ENCODE data around the gene PDE6B.

The PDE6B gene

GRCh38 chr4:581181-581580 lies 44.2 kb upstream of the PDE6B start:
- Histone ChIP-seq H3K9ac (ENCODE audit: low read length) (no peak overlapping the region), H3K9me3 (ENCODE audit: insufficient read depth, low read length) (peaks cover 25% of the 10 kb centered on the region), H3K27ac (ENCODE audit: low read length) (no peak overlapping the region), H2AFZ (ENCODE audit: low read depth, low read length) (no peak overlapping the region), H3K27me3 (ENCODE audit: low read depth, low read length) (no peaks in the 10 kb centered on the region), H3K79me2 (ENCODE audit: low read length) (no peaks in the 10 kb centered on the region), H3K4me1 (ENCODE audit: low read length) (peaks cover 21% of the 10 kb centered on the region), H3K36me3 (replicated peaks; ENCODE audit: low read depth, low read length) (peaks cover 4% of the 10 kb centered on the region), H3K4me2 (ENCODE audit: low read length) (no peak overlapping the region), H4K20me1 (ENCODE audit: insufficient read depth, low read length) (no peaks in the 10 kb centered on the region), H3K4me3 (ENCODE audit: low read length) (no peak overlapping the region)
- TF ChIP-seq EZH2phosphoT487 (IDR thresholded peaks at IDR 0.05; ENCODE audit: low read depth), result no peak
- TF ChIP-seq CTCF (IDR thresholded peaks at IDR 0.05; ENCODE audit: low read depth, low read length), result no peak

GRCh38 chr4:581753-582361 lies 43.5 kb upstream of the PDE6B start:
- peaks cover 4% of the 10 kb centered on the region for H3K36me3 ChIP-seq (replicated peaks; ENCODE audit: low read depth, low read length)
- H4K20me1 ChIP-seq (ENCODE audit: insufficient read depth, low read length), result no peaks in the 10 kb centered on the region
- peaks cover 21% of the 10 kb centered on the region for H3K4me1 ChIP-seq (ENCODE audit: low read length)
- H3K4me3 ChIP-seq (ENCODE audit: low read length), result no peak overlapping the region
- no peak overlapping the region for H3K4me2 ChIP-seq (ENCODE audit: low read length)
- no peak overlapping the region for H3K9ac ChIP-seq (ENCODE audit: low read length)
- no peak overlapping the region for H2AFZ ChIP-seq (ENCODE audit: low read depth, low read length)
- no peaks in the 10 kb centered on the region for H3K27me3 ChIP-seq (ENCODE audit: low read depth, low read length)
- no peak overlapping the region for H3K27ac ChIP-seq (ENCODE audit: low read length)
- H3K9me3 ChIP-seq (ENCODE audit: insufficient read depth, low read length), result peaks cover 25% of the 10 kb centered on the region
- H3K79me2 ChIP-seq (ENCODE audit: low read length), result no peaks in the 10 kb centered on the region
- TF ChIP-seq CTCF (IDR thresholded peaks at IDR 0.05; ENCODE audit: low read depth, low read length), result no peak
- TF ChIP-seq EZH2phosphoT487 (IDR thresholded peaks at IDR 0.05; ENCODE audit: low read depth), result no peak

- Histone ChIP-seq H3K9ac (ENCODE audit: low read length) (no peak overlapping the region), H3K9me3 (ENCODE audit: insufficient read depth, low read length) (peaks cover 25% of the 10 kb centered on the region), H3K4me3 (ENCODE audit: low read length) (no peak overlapping the region), H3K4me1 (ENCODE audit: low read length) (peaks cover 15% of the 10 kb centered on the region), H2AFZ (ENCODE audit: low read depth, low read length) (no peak overlapping the region), H3K27ac (ENCODE audit: low read length) (no peak overlapping the region), H3K36me3 (replicated peaks; ENCODE audit: low read depth, low read length) (peaks cover 4% of the 10 kb centered on the region), H3K27me3 (ENCODE audit: low read depth, low read length) (no peaks in the 10 kb centered on the region), H3K79me2 (ENCODE audit: low read length) (no peaks in the 10 kb centered on the region), H3K4me2 (ENCODE audit: low read length) (no peak overlapping the region), H4K20me1 (ENCODE audit: insufficient read depth, low read length) (no peaks in the 10 kb centered on the region)
- TF ChIP-seq CTCF (IDR thresholded peaks at IDR 0.05; ENCODE audit: low read depth, low read length) (no peak), EZH2phosphoT487 (IDR thresholded peaks at IDR 0.05; ENCODE audit: low read depth) (no peak)
Measured at GRCh38 chr4:583820-584219, 41.6 kb upstream of the PDE6B start.

GRCh38 chr4:587671-588350 lies 37.6 kb upstream of the PDE6B start:
- Histone ChIP-seq H3K36me3 (replicated peaks; ENCODE audit: low read depth, low read length) (no peaks in the 10 kb centered on the region), H4K20me1 (ENCODE audit: insufficient read depth, low read length) (no peaks in the 10 kb centered on the region), H3K4me1 (ENCODE audit: low read length) (no peaks in the 10 kb centered on the region), H3K9me3 (ENCODE audit: insufficient read depth, low read length) (peaks cover 8% of the 10 kb centered on the region; the same call in 1 of the 2 replicates), H3K9ac (ENCODE audit: low read length) (no peak overlapping the region), H3K79me2 (ENCODE audit: low read length) (no peaks in the 10 kb centered on the region), H3K4me3 (ENCODE audit: low read length) (no peak overlapping the region), H3K27ac (ENCODE audit: low read length) (no peak overlapping the region), H3K27me3 (ENCODE audit: low read depth, low read length) (no peaks in the 10 kb centered on the region), H2AFZ (ENCODE audit: low read depth, low read length) (no peak overlapping the region), H3K4me2 (ENCODE audit: low read length) (no peak overlapping the region)
- TF ChIP-seq CTCF (IDR thresholded peaks at IDR 0.05; ENCODE audit: low read depth, low read length) (no peak), EZH2phosphoT487 (IDR thresholded peaks at IDR 0.05; ENCODE audit: low read depth) (no peak)
